GM19438 (cell line): Measurements from ENCODE around the gene TPRG1L.

ENCODE experiments used
- ATAC-seq: cut with Tn5 transposase; IDR thresholded peaks from one replicate; pipeline ENCODE4 v1.9.1; 2021; ENCODE audit warnings: low read depth; ENCODE audit not compliant: unreplicated experiment

TPRG1L gene

DNA sequence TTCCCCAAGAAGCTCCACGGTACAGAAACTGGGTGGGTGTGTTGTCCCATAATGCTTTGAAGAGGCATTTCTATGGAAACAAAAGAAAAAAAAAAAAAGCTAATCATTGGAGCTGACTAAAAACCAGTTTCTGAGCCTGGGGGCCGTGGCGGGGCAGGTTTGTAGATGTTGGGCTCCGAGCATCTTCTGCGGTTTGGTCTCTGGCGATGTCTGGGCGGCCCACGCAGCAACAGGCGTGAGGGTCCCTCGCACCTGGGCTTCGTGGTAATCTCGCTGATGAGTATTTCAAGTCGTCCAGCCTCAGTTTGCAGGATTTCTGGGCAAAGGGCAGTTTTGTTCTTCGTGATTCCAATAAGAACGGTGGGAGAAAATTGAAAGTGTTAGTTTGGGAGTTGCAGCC, 34.3 kb downstream of the TPRG1L start:
- no peak for ATAC-seq

DNA sequence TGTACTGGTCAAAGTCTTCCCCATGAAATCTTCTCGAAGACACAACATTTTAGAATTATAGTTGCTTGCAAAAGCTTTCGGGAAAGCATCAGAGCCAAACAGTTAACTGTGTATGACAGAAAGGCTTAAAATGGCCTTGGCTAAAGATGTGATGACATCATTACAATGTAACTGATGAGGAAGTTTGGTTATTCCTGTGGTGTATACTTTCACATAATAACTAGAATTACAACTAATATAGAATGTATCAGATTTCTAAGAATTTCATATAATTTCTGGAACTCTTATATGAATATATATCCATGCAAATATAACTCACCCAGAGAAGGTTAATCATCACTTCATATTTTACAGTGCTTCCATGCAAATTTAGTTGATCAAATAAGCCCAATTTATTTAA, 35.9 kb downstream of the TPRG1L start:
- ATAC-seq = no peak

- ATAC-seq = no peak
These were observed 36.8 kb downstream of the TPRG1L start for GRCh38 chr1:3661631-3662030.

GRCh38 chr1:3662080-3662671, 37.4 kb downstream of the TPRG1L start:
- ATAC-seq = no peak

- no peak for ATAC-seq
These were observed 39.3 kb downstream of the TPRG1L start for GRCh38 chr1:3663999-3664699.

DNA sequence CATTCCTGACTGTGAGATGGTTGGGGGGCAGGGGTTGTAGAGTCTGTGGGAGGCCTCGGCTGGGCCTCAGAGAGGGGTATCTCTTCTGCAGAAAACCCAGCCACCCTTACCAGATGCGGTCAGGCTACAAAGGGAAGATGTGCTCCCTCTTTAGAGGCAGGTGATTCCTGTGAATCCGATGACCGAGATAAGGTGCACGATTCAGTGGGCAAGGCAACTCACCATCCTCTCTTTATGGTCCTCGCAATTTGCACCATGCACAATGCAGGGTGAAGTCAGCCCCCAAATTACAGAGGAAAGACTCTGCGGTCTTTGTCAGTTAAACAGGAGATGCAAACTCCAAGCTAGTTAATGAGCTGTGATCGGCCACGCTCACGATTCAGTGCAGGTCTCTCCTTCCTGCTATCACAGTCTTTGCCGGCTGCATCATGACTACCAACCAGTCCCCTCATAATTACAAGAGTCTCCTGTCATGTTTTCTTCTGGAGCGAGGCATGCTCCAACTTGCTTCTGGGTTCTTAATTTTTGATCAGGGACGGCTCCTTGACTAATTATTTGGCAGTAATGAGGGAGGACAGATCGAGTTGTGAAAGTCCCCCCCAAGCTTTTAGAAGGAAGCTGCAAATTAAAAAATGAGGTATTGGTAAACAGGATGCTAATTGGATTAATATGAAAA, 40.0 kb downstream of the TPRG1L start:
- ATAC-seq = no peak

GRCh38 chr1:3668148-3668547, 43.3 kb downstream of the TPRG1L start:
- ATAC-seq = no peak

DNA sequence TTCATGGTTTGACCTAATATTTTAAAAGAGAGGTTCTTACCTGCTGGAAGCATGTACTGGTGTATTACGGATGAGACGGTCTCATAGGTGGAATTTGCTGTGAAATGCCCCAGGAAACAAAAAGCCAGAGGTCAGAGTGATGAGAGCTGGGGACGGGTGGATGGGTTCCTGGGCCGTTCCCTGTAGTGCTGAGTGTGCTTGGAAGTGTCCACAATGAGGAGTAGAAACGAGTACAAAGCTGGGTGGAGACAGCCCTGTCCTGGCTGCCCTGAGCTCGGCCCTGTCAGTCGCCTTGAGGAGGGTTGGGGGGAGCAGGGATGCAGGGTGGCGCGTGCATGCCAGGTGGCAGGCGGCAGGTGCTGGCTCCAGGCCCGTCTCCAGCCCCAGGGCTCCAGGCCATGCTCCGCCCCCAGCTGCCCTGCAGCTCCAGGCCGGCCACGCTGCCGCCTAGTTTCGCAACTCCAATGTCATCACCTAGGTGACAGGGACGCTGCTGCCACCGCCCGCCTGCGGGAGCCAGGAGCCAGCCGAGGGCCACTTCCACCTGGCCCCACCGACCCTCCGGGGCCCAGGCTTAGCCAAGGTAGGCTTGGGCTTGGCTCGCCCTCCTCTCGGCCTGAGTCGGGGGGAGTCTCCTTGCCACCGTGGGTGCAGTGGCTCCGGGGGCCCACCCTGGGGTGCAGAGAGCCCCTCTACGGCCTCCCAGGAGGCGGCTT, 43.9 kb downstream of the TPRG1L start:
- ATAC-seq = no peak

DNA sequence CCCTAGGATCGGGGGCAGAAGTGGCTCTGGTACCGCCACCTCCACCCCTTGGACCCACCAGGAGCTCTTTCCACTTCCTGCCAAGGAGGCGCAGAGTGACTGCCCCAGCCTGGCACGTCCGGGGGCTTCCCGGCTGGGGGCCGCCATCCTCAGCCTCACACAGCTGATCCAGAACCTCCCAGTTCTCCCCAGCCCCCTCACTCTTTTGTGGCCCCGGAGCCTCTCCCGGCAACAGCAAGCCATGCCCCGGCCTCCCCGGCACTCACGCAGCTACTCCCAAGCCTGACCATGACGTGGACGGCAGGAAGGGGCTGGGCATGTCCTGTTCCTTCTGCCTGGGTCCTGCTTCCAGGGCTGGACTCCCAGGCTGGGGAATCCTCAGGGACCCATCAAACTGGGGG, 44.6 kb downstream of the TPRG1L start:
- no peak for ATAC-seq

GRCh38 chr1:3669971-3670431, 45.2 kb downstream of the TPRG1L start:
- no peak for ATAC-seq

DNA sequence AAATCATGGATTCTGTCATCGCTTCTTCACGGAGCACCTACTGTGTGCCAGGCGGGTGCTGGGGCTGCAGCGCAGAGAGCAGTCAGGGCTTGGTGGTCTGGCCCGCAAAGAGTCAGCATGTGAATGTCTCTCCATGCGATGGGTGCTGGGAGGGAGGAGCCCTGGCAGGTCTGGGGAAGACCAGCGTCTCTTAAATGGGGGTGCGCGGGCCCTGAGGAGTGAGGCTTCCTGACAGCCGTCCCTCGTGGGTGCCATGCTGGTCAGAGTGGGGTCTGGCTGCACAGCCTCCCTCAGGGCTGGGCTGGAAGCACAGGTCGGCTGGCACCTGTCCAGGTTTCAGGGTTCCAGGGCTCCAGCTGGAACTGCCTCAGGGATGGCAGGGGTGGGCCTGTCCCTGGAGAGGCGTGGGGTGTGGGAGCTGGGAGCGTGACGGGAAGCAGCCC, 46.0 kb downstream of the TPRG1L start:
- ATAC-seq = no peak

DNA sequence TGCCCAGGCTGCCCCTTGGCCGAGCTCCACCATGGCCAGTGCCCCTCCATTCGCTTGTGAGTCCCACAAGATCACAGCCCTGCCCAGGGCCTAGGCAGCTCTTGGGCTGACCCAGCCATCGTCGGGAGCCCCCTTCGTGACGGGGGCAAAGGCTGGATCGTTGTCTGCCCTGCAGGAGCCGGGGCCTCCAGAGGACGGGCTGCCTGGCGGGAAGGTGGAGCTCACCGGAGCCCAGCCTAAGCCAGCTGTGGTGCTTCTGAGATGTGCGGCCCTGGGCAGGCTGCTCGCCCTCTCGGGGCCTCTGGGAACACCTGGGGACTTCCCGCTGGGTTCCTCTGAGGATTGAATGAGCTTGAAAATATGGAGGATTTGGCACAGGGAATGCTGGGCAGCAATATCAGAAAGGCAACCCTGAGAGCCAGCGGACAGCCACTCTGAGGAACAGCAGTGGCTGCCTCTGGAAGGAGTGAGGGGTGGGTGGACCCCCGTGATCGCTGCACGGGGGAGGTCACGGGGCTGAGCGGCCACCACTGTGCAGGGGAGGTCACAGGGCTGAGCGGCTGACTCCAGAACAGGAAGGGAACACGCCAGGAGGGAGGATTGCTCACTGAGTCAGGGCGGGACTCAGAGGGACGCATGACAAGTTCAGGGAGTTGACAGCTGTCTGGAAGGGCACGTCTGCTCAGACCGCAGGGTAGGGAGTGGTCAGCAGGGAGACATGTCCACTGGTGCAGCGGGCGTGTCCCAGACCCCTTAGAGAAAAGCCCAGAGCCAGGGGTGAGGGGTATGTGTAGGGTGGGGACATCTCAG, 46.8 kb downstream of the TPRG1L start:
- no peak for ATAC-seq

GRCh38 chr1:3672231-3672970, 47.6 kb downstream of the TPRG1L start:
- no peak for ATAC-seq

DNA sequence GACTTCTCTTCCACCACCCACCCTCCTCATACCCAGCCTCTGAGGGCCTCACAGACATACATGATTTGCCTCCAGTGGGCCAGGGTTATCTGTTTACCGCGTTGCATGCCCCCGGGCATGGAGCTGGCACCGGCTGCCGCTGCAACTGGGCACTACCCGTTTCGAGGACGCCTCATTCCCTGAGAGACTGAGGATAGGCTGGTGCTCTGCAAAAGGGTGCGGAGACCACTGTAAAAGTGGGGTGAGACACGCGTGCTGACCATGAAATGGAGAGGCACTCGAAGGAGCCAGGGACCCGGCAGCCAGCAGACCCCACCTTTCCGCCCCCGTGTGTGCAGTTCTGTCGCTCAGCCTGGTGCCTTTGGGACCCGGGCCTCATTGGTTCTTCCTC, 48.2 kb downstream of the TPRG1L start:
- no peak for ATAC-seq

DNA sequence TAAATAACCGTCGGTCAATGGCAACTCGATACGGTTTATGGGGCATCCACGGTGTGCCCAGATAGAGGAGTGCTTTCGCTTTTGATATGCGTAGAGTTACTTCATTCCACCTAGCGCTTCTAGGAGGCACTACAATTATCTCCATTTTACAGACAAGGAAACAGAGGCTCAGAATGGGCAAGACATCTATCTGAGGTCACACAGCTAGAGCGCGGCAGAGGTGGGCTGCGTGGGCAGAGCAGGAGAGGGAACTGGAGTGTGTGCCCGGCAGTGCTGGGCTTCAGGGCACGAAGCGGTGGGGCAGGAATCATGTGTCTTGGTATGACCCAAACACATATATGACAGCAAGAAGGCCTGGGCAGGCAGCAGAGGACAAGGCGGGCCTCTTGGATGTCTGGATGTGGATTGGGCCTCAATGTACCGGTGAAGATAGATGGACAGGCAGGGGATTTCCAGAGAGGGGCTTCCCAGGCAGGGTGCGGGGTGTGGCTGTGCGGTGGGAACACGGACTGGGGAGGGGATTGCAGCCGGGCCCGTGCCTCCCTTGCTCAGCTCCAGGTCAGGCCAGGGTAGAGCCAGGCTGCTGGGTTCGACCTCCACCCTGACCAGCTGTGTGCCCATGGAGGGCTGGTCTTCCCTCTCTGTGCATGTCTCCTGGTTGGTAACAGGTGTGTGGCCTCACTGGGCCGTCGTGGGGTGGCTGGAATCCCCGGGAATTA, 48.7 kb downstream of the TPRG1L start:
- ATAC-seq = no peak

DNA sequence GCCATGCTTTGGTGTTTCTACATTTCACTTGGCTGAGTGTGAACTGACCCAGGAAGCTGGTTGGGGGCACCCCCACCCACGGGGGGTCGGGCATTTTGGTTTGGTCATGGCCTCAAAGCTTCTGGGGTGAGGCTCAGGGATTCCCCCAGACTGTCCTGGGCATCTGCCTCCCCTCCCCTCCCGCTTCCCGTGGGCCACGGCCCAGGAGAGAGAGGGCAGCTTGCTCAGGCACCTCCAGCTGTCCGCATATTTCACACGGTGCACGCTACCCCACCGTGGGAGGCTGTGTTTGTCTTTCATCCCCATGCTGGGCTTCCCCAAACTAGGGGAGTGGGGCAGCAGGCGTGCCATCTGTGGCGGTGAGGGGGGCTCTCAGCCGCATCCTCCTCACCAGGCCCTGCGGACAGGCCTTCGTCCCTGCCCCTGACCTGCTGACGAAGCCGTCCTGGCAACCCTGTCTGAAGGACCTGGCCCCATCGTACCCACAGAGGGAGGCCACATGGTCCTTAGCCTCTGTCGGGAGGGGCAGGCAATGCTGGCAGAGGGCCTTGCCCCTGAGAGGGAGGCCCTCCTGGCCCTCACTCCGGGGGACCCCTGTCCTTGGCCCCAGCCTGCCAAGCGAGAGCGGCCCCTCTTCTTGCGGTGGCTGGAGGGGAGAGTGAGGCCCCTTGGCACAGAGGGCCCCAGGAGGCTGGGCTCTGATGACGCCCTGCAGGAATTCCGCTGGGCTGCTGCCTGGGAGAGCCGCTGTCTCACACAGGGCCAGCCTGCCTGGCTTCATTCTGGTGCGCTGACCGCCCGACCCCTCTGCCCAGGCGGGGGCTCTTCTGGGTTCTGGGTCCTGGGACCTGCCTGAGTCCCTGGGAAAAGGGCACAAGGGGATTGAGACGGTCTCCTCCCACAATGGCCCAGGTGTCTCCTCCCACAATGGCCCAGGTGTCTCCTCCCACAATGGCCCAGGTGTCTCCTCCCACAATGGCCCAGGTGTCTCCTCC, 49.6 kb downstream of the TPRG1L start:
- ATAC-seq = no peak

- no peak for ATAC-seq
These were observed 50.6 kb downstream of the TPRG1L start for GRCh38 chr1:3675436-3675835.
